Activated naive CD8-positive, alpha-beta T cell treated with anti-CD3 and anti-CD28 coated beads, Interleukin-2, amount 50 U/mL, for 16 hours (primary cell): ENCODE measurements around the gene DAZAP1.
A peak's percentile ranks its signal among the peaks of the same experiment; 100 is the strongest.

Source experiments
- DNase-seq: peaks from one replicate; pipeline ENCODE4 v3.0.0-alpha.2; 2020; ENCODE audit warnings: low read depth, low spot score

The DAZAP1 gene

DNA sequence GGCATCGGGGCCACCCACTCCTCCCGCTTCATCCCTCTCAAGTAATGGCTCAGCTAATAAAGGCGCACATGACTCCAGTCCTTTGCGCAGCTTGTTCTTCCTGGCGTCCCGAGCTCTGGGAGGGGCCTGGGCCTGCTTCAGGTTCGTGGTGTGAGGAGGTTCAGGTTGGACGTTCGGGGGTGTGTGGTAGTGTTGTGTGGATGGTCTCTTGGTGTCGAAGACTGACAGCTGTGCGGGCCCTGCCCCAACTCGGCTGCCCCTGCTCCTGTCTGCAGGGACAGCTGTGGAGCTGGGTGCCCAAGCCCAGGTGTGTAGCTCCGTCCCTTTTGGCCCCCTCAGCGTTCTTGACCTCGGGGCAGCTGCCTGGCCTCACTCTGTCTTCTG is 33.0 kb downstream of the DAZAP1 start:
- DNase-seq, result no peak

DNA sequence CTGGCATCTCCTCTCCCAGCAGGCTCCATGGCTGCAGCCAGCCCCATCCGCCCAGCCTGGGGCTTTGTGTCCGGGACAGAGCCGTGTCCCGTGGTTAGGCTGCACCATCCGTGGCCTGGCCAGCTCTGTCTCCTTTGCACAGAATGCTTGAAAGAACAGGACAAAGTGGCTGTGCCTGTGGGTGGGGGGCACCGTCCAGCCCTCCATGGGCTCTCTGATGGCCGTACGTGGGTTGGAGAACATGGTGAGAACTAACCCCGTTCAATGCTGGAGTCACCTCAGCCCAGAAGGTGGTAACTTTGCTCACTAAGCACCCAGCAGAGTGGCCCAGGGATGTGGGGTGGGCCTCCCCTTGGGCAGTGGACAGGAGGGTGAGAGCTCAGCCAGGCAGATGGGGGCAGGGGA is 33.6 kb downstream of the DAZAP1 start:
- no peak for DNase-seq

DNA sequence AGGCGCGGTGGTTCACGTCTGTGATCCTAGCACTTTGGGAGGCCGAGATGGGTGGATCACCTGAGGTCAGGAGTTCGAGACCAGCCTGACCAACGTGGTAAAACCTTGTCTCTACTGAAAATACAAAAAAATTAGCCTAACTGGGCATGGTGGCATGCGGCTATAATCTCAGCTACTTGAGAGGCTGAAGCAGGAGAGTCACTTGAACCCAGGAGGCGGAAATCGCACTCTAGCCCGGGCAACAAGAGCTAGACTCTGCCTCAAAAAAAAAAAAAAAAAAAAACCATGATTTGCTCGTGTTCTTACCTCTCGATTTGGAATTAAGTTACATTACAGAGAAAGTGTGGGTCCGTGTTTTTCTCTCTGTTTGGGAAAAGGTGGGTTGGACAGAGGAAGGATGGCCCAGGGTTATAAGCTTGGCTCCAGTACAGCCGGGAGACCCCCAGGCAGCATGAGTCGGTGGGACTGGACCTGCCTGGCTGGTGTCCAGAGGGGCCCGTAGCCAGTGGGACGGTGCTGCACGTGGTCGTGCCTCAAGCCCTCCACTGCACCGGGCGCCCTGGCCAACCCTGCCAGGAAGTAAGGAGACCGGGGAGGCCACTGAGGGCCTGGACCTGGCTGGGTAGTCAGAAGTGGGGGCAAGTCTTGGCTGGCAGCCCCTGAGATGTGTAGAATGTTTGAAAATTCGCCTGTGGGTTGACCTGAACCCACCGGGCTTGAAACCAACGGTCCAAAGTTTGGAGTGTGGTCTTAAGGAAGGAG is 34.5 kb downstream of the DAZAP1 start:
- DNase-seq, result no peak

DNA sequence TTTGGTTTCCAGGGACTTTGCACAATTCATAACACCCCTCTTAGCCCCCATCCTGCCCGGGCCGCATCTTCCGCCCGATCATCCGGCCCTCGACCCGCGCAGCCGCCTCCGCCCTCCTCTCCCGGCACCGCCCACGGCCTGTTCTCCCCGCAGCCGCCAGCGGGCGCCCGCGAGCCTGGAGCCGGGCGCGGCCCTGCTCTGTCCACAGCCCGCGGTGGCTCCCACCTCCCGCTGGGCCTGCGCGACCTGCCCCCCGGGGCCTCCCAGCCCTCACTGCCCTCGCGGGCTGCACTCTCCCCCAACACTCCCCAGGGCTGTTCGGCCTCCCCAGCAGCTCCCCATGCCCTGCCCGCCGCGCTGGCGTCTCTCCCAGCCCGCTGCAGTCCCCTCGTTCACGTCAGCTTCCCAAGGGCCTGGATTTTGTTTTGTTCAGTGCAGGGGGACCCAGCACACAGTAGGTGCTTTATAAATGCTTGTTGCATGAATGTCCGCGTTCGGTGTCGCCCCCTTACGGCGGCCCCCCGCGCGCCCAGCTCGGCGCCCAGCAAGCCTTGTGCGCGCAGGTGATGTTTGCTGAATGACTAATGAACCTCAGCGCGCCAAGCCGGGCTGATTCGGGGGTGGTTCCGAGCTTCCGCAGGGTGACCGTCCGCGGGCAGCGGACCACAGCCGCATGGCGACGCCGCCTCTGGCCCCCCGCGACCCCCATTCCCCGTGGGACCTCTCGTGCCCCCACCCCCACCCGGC is 38.0 kb downstream of the DAZAP1 start:
- DNase-seq, result peak; percentile 49

DNA sequence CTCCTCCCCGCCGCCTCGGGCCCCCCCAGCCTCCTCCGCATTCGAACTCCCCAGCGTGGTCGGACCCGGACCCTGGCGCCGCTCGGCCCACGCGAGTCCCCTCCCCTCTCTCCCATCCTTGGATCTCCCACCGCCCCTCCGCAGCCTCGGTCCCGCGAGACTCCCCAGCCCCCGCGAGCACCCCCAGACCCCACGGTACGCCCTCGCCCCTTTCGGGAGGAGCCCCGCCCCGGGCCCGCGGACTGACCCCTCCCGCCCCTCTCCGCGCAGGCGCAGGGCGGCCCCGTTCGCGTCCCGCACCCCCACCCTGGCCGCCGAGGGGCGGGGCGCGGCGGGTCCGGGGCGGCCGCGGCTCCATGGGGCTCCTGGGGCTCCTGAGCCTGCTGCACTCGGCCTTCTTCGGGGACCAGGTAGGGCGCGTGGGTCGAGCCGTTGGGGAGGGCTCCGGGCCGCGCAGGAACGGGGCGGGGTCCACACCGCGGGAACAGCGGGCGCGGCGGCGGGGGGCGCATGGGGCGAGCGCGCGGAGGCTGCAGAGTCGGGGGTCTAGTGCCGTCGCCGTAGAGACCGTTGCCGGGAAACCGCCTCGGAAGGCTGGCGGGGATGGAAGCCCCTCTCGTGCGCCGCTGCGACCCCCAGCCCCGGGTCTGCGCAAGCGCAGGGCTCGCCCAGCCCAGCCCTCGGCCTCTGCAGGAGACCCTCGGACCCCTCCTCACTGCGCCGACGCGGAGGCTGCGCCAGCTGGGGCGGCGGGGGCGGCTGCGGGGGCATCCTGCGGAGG is 38.7 kb downstream of the DAZAP1 start:
- DNase-seq, result no peak

DNA sequence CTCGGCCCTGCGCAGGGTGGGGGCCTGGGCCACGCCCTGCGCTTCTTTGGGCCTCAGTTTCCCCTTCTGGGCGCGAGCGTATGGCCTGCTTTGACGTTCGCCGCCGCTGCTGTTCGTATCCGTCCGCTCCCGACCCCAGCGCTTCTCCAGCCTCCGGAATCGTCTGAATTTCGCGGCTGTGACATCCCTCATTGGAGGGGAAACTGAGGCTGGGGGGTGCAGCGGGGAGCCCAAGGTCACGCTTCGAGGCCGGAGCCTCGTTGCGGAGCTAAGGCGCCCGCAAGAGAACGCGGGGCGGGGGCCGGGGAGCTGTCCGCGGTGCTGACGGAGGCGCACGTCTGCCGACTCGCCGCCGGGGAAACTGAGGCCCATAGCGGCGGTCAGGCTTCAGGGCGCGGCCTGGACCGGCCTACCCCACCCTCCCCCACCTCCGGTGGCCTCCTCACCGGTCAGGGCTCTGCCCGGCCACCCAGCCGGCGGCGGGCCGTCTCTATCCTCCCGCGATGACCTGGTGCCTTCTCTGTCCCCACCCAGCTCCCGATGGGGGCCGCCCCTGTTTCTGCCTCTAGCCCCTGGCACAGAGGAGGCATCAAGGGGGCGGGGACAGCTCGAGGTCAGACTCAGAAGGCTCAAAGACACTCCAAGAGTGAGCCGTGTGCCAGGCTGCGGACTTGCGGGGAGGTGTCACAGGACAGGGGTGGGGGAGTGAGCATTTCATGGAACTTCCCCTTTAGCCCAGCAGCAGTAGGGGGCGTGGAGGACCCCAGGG is 39.5 kb downstream of the DAZAP1 start:
- no peak for DNase-seq

DNA sequence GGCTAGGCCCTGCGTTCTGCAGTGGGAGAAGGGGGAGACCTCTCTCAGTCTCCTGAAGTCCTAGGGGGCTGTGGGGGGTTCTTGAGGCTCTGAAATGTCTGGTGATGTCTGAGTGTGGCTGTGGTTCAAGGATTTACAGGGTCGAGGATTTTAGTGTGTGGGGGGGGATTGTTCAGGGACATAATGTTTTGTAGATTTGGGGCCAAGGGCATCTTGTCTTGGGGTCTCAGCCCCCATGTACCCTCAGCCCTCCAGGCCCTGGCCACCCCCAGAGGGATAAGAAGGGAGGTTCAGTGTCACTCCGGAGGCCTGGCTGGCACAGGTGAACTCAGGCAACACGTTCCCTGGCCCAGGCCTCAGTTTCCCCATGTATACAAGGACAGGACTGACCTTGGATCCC is 40.1 kb downstream of the DAZAP1 start:
- no peak for DNase-seq

DNA sequence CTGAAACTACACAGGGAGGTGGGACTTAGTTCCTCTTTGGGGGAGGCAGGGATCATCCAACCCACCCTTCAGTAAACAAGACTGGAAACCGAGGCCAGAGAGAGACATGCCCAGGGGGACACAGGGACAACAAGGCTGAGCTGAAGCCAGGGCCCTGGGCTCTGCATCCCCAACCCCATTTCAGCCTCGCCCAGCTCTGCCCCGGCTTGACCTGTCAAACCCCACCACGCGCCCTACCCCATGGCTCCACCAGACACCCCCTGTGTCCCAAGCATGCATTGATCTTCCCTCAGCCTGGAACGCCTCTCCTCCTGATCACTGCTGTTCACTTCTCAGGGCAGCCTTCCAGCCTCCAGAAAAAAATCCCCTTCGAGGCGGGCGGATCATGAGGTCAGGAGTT is 40.6 kb downstream of the DAZAP1 start:
- DNase-seq, result no peak

DNA sequence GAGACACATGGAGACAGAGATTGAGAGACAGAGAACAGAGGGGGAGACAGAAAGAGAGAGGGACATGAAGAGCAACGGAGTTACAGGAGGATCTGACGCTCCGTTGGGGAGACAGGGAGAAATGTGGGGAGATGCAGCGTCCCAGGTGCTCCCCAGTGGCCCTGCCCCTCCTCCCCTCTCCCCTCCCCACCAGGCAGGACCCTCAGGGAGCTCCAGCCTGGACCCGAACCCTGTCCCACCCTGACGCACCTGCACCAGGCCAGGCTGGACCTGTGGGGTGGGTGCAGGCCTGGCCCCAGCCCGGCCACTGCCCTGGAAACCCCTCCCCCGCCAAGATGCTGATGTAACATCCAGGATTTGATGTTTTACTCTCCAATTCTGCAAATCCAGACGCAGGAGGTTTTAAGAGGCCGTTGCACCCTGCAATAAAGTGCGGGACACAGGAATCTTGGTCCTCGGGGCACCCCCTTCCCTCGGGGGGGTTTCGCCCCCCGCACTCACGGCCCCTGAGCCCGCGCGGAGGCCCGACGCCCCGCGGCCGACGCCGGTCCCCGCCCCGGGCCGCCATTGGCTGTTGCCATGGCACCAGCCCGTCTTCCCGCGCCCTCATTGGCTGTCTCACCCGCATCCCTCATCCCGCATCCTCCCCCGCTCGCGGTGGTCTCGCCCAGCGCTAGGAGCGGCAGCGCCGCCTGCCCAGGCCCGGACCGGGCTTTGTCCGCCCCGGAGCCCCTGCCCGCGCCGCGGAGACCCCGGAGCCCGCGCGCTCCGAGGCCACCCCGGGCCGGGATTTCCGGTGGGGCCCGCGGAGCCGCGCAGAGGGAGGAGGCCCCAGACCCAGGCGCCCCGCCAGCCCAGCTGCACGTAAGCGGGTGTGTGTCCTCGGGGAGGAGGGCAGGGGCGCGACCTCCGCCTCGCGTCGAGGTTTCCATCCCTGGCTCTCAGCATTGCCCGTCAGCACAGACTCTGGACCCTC is 42.4 kb downstream of the DAZAP1 start, which contains the start of gene APC2:
APC2 (plus strand) TSS at position 655 of the 976 bp plus-strand sequence. CDS start 2,881 bp downstream, outside the sequence.
- no peak for DNase-seq

DNA sequence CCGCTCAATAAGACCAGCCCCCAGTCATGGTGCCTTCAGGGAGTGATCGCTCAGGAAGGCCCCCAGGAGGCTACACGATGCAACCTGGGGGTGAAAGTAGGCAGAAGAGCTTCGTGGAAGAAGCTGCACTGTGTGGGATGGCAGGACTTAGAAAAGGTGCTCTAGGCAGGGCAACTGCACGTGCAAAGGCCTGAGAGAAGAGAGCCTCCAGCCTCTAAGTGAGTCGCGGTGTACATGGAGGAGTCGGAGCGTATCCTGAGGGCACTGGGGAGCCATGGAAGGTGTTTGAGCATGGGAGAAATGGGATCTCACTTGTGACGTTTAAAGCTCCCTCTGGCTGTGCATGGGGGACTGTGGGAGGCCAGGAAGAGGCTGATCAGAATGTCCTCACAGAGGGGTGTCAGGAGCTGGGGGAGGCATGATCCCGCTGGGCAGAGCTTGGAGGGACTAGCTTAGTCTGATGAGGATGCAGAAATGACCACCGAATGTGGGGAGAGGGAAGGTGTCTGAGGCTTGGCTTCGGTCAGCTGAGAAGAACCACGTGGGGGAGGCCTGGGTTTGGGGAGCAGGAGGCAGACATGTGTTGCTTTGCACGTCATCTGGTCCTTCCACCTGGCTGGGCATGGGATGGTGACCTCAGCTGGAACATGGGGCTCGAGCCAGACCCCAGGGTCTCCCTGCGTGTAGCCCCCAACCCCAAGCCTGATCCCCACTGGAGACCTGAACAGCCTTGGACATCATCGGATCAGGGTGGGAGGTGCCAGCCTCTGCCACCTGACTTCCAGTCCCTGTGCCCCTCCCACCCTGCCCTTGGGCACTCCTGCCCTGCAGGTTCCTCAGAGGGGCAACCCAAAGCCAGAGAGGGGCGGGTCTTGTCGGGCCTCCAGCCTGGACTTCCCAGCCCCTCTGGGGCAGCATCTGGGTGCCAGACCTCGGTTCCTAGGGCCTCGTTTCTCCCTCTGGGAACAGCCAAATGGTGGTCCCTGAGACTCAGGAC is 43.6 kb downstream of the DAZAP1 start:
- no peak for DNase-seq

DNA sequence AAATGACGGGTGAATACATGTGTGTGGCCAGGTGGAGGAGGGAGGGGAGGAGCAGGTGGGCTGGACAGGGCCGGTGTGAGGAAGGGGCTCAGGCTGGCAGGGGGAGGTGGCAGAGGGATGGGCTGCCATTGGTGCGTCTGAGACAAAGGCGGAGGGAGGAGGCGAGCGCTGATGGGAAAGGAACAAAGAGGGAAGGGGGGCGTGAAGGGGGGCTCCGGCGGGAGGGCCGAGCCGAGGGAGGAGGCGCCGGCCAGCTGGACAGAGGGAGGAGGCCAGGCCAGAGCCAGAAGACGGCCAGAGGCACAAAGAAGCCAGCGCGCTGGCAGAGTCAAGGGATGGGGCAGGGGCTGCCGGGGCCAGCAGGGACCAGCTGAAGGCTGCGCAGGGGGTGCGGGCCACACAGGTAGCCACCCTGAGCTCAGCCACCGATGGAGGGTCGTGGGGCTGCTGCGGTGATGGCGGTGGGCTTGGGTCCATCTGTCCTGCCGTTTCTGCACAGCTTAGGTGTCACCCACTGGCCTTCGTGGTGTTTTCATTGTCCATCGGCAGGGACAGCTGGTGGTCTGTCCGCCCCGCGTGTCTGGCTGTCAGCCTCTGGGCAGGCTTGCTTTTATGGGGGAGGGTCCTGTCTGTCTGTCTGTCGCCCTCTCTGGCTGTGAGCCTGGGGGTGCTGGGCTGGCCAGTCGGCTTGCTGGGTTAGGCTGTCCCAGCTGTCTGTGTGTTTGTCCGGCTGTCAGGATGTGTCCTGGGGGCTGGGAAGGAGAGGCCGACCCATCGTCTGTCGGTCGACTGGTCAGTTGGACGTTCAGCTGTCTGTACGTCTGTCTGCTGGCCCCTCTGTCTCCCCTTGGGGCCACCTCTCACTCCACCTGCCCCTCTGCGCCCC is 44.8 kb downstream of the DAZAP1 start:
- DNase-seq, result no peak

DNA sequence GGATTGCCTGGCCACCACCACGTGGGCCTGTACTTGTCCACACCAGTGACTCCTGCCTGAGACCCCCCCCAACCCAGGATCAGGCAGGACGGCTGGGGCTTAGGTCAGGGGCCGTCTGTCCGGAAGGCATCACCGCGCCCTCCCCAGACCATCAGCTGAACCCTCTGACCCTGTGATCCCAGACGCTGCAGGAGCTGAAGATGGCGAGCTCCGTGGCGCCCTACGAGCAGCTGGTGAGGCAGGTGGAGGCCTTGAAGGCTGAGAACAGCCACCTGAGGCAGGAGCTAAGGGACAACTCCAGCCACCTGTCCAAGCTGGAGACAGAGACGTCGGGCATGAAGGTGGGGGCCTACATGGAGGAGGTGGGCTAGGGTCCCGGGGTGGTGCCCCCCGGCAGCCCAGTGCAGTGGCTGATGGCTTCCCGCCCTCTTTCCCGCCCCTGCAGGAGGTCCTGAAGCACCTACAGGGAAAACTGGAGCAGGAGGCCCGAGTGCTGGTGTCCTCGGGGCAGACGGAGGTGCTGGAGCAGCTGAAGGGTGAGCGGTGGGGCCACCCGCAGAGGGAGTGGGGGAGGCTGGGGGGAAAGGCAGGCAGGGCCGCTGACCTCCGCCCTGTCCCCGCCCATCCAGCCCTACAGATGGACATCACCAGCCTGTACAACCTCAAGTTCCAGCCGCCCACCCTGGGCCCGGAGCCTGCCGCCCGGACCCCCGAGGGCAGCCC is 45.6 kb downstream of the DAZAP1 start:
- DNase-seq, result no peak

DNA sequence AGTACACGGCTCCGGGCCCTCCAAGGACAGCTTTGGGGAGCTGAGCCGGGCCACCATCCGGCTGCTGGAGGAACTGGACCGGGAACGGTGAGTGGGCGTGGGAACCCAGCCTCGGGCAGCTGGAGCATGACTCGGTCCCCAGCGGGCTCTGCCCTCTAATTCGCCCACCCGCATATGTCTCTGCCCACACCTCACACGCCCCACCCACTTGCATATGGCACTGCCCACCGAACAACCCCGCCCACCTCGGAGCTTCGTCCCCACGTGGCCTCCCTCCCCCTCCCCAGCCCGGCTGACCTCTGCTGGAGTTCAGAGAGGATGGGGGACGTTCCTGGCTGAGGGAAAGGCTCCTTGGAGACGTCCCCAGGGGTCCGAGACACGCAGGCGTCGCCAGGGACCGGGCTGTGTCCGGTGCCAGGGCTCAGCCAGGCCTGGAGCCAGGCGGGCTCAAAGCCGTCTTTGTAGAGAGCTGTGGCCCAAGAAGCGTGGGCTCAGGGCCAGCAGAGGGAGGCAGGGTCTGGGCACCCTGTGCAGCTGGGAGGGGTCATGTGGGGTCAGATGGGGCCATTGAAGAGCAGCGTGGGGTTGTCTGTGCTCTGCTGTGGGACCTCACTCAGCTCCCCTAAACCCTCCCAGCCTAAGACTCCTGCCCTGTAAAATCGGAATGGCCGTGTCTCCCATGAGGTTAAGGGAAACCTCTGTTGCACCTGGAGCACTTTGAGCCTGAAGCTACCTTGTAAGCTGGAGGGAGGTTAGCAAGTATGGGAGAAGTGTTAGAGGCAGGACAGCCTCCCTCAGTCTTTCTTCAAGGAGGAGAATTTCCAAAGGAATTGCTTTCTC is 46.4 kb downstream of the DAZAP1 start:
- DNase-seq, result no peak

DNA sequence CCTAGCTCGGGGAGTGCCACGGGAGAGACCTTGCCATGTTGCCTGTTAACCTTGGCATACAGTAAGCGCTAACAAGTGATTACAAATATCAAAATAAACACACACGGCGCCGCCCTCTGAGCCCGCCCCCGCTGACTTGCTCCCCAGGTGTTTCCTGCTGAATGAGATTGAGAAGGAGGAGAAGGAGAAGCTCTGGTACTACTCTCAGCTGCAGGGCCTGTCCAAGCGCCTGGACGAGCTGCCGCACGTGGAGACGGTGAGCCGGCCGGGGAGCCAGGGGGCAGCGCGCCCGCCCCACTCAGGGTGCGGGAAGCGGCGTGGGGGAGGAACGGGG is 47.6 kb downstream of the DAZAP1 start:
- DNase-seq, result no peak

DNA sequence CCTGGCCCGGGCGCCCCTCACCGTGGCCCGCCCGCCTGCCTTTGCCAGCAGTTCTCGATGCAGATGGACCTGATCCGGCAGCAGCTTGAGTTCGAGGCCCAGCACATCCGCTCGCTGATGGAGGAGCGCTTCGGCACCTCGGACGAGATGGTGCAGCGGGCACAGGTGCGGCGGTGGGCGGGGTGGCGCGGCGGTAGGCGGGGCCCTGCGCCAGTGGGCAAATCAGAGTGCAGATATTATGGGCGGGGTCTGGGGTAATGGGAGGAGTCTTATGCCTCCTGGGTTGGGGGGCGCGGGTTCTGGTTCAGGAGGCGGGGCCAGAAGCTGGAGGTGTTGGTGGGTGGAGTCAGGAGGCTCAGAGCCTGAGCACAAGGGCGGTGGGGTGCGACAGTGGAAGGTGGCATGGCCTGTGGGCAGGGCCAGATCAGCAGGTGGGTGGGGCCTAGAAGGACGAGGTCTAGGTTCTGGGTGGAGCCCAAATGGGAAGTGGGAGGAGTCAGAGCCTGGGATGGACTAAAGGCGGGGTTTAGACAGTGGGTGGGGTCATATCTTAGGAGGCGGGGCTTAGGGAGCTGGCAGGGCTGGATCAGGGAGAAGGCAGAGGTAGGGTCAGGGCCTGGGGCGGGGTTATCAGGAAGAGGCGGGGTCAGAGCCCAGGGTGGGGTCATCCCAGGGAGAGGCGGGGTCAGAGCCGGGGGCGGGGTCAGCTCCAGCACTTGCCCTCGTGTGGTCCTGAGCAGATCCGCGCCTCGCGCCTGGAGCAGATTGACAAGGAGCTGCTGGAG is 48.1 kb downstream of the DAZAP1 start:
- DNase-seq, result no peak
